Progenitor cell of endocrine pancreas (in vitro differentiated cells): ENCODE results near the gene DPY19L3. TPM values are rescaled to one million over a fixed set of nuclear protein-coding genes. Genes with fewer than 3 reads are reported as not detected.

Source experiments
- DNase-seq: peaks from one replicate; pipeline ENCODE4 v3.0.0; 2021; ENCODE audit warnings: low spot score; ENCODE audit not compliant: unreplicated experiment
- H3K27ac Mint-ChIP-seq: 2 replicates; pipeline ENCODE4 v1.8.0; 2021; ENCODE audit warnings: mild to moderate bottlenecking, moderate library complexity, mixed read lengths
- H3K27me3 Mint-ChIP-seq: 2 replicates; pipeline ENCODE4 v1.8.0; 2021; ENCODE audit warnings: mixed read lengths
- H3K36me3 Mint-ChIP-seq: 2 replicates; pipeline ENCODE4 v1.8.0; 2022; ENCODE audit warnings: mixed read lengths; ENCODE audit not compliant: insufficient read depth
- H3K4me1 Mint-ChIP-seq: 2 replicates; pipeline ENCODE4 v1.8.0; 2021; ENCODE audit warnings: low read depth, mixed read lengths
- H3K4me3 Mint-ChIP-seq: 2 replicates; pipeline ENCODE4 v1.8.0; 2021; ENCODE audit warnings: low read depth, mild to moderate bottlenecking, moderate library complexity, mixed read lengths
- H3K9me3 Mint-ChIP-seq: 2 replicates; pipeline ENCODE4 v1.8.0; 2021; ENCODE audit warnings: low read depth, mixed read lengths
- CTCF ChIP-seq: fragments of 200-600 bp; sonication (generic); IDR thresholded peaks from one replicate; pipeline ENCODE4 v1.5.0; 2021; ENCODE audit warnings: antibody characterized with exemption, mild to moderate bottlenecking; ENCODE audit not compliant: unreplicated experiment
- total RNA-seq: library from RNA; stranded (reverse); gene quantifications from 2 replicates; pipeline ENCODE4 v1.2.1, GENCODE V29; 2021

DPY19L3 gene
- total RNA-seq, 1 donor from 2014 or later: 205 TPM

GRCh38 chr19:32522967-32523366 is 117.4 kb downstream of the DPY19L3 start:
- no peak for TF ChIP-seq CTCF
- Mint-ChIP-seq H3K27me3 (peaks cover 40% of the 10 kb centered on the region), H3K4me3 (no peak overlapping the region), H3K9me3 (no peaks in the 10 kb centered on the region), H3K27ac (no peak overlapping the region), H3K36me3 (no peaks in the 10 kb centered on the region), H3K4me1 (no peaks in the 10 kb centered on the region)
- no peak for DNase-seq

GRCh38 chr19:32526895-32527294 is 121.3 kb downstream of the DPY19L3 start:
- no peak for TF ChIP-seq CTCF
- Mint-ChIP-seq H3K9me3 (peaks cover 3% of the 10 kb centered on the region), H3K4me3 (no peak overlapping the region), H3K27ac (no peak overlapping the region), H3K4me1 (no peaks in the 10 kb centered on the region), H3K36me3 (no peaks in the 10 kb centered on the region), H3K27me3 (peaks cover 7% of the 10 kb centered on the region)
- DNase-seq: no peak

GRCh38 chr19:32530773-32531172 is 125.2 kb downstream of the DPY19L3 start:
- no peaks in the 10 kb centered on the region for H3K36me3 Mint-ChIP-seq
- peaks cover 20% of the 10 kb centered on the region for H3K9me3 Mint-ChIP-seq
- H3K27ac Mint-ChIP-seq: peak overlapping the region; percentile 85
- no peak for TF ChIP-seq CTCF
- DNase-seq: no peak
- H3K4me3 Mint-ChIP-seq: no peak overlapping the region
- H3K4me1 Mint-ChIP-seq: no peaks in the 10 kb centered on the region
- peaks cover 6% of the 10 kb centered on the region for H3K27me3 Mint-ChIP-seq

- no peaks in the 10 kb centered on the region for H3K4me1 Mint-ChIP-seq
- H3K4me3 Mint-ChIP-seq: no peak overlapping the region
- no peak overlapping the region for H3K27ac Mint-ChIP-seq
- H3K9me3 Mint-ChIP-seq: peaks cover 20% of the 10 kb centered on the region
- no peaks in the 10 kb centered on the region for H3K36me3 Mint-ChIP-seq
- no peak for DNase-seq
- TF ChIP-seq CTCF: no peak
- H3K27me3 Mint-ChIP-seq: peaks cover 6% of the 10 kb centered on the region
These were observed 126.7 kb downstream of the DPY19L3 start for GRCh38 chr19:32532233-32532632.

Other genes with a start within 250 kb of the DPY19L3 start
- 42.3 and 43.2 TPM in 2 replicates for gene ZNF507, start 60.2 kb upstream of the DPY19L3 start, total RNA-seq
- gene PDCD5, start 175.4 kb downstream of the DPY19L3 start, total RNA-seq: 106 TPM in 2 replicates